ENCODE results near the gene MAST4. TPM values are rescaled to one million over a fixed set of nuclear protein-coding genes. Genes with fewer than 3 reads are reported as not detected.

The MAST4 gene
- total RNA-seq, 1 donor from 2014 or later: 17.2 TPM

DNA sequence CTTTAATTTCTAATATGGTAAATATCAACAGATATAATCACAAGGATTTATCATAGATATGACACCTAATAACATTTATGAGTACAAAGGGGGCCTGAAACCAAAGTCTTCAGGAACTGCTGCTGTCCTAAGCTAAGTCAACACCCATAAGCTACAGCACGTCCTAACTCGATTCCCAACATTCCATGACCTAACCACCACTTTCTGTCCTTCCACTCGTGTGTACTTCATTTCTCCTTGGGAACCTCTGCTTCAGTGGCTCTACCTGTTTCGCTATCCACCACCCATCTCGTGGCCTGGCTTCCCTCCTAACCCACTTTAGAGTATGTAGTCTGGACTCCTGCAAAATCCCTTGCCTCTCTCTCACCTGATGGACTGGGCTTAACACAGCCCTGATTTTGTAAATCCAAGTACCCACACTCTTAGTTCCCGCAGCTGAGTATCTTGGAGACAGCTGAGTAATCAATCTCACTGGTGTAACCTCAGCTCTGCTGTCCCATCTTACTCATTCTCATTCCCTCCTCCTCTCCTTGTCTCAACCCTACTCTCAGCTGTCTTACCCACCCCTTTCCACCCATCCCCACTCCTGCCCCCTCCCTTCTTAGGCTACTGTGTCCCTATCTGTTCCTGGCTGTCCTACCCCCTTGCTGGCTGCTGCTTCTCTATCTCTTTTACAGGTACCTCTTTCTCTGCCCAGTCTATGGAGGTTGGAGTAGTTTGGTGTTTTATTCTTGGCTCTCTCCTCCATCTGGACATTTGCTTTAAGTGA, 101.8 kb downstream of the MAST4 start:
- H3K27ac Mint-ChIP-seq: no peak overlapping the region
- H3K27me3 Mint-ChIP-seq: no peaks in the 10 kb centered on the region
- ChIA-PET POLR2A (no interaction called here), CTCF (no interaction called here)
- peaks cover 6% of the 10 kb centered on the region for H3K4me1 Mint-ChIP-seq
- no peak for ATAC-seq (ENCODE audit: low read depth)
- H3K4me3 Mint-ChIP-seq: no peak overlapping the region
- intact Hi-C loops (cut with micrococcal nuclease): no loop called here
- H3K9me3 Mint-ChIP-seq: no peaks in the 10 kb centered on the region
- H3K36me3 Mint-ChIP-seq (ENCODE audit: low read depth): no peaks in the 10 kb centered on the region
- DNase-seq: no peak
- TF ChIP-seq, protein P1, sequence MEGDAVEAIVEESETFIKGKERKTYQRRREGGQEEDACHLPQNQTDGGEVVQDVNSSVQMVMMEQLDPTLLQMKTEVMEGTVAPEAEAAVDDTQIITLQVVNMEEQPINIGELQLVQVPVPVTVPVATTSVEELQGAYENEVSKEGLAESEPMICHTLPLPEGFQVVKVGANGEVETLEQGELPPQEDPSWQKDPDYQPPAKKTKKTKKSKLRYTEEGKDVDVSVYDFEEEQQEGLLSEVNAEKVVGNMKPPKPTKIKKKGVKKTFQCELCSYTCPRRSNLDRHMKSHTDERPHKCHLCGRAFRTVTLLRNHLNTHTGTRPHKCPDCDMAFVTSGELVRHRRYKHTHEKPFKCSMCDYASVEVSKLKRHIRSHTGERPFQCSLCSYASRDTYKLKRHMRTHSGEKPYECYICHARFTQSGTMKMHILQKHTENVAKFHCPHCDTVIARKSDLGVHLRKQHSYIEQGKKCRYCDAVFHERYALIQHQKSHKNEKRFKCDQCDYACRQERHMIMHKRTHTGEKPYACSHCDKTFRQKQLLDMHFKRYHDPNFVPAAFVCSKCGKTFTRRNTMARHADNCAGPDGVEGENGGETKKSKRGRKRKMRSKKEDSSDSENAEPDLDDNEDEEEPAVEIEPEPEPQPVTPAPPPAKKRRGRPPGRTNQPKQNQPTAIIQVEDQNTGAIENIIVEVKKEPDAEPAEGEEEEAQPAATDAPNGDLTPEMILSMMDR (IDR thresholded peaks at IDR 0.05): no peak

DNA sequence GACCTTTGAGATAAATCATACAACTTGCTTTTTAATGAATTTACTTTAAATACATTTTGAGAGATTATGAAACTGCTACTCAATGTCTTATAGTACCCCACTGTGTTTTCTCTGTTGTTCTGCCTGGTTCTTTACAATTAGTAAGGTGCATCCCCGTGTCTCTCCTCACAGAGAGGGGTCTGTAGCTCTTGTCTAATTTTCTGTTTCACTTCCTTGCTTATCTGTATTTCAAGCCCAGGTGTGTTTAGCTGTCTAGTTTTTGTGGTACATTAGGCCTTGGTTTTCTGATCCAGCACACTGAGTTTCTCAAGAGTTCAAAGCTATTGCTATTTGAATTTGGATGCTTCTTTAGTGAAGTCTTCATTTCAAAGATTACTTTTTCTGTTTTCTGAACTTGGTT, 105.1 kb downstream of the MAST4 start:
- no peak for DNase-seq
- no peak for ATAC-seq (ENCODE audit: low read depth)
- Mint-ChIP-seq H3K4me3 (no peak overlapping the region), H3K36me3 (ENCODE audit: low read depth) (no peaks in the 10 kb centered on the region), H3K4me1 (peaks cover 14% of the 10 kb centered on the region), H3K9me3 (no peaks in the 10 kb centered on the region), H3K27ac (no peak overlapping the region), H3K27me3 (no peaks in the 10 kb centered on the region)
- TF ChIP-seq, protein P1 (IDR thresholded peaks at IDR 0.05): no peak
- ChIA-PET POLR2A (no interaction called here), CTCF (no interaction called here)
- intact Hi-C loops (cut with micrococcal nuclease): no loop called here

- ATAC-seq (ENCODE audit: low read depth) (no peak), DNase-seq (no peak)
- Mint-ChIP-seq H3K27ac (no peak overlapping the region), H3K36me3 (ENCODE audit: low read depth) (no peaks in the 10 kb centered on the region), H3K27me3 (no peaks in the 10 kb centered on the region), H3K4me3 (no peak overlapping the region), H3K9me3 (no peaks in the 10 kb centered on the region), H3K4me1 (peaks cover 15% of the 10 kb centered on the region)
- intact Hi-C loops (cut with micrococcal nuclease): no loop called here
- CTCF ChIA-PET: no interaction called here
- POLR2A ChIA-PET: no interaction called here
- TF ChIP-seq, protein P1 (IDR thresholded peaks at IDR 0.05): no peak
These were observed 106.2 kb downstream of the MAST4 start for GRCh38 chr5:66702426-66702825.

GRCh38 chr5:66704790-66705425, 108.7 kb downstream of the MAST4 start:
- ATAC-seq (ENCODE audit: low read depth) (no peak), DNase-seq (no peak)
- Mint-ChIP-seq H3K4me1 (peaks cover 18% of the 10 kb centered on the region), H3K36me3 (ENCODE audit: low read depth) (no peaks in the 10 kb centered on the region), H3K9me3 (no peaks in the 10 kb centered on the region), H3K27ac (no peak overlapping the region), H3K27me3 (no peaks in the 10 kb centered on the region), H3K4me3 (no peak overlapping the region)
- TF ChIP-seq, protein P1 (IDR thresholded peaks at IDR 0.05): no peak
- intact Hi-C loops (cut with micrococcal nuclease): no loop called here
- ChIA-PET POLR2A (no interaction called here), CTCF (no interaction called here)

GRCh38 chr5:66708368-66708767, 112.2 kb downstream of the MAST4 start:
- CTCF ChIA-PET: no interaction called here
- Mint-ChIP-seq H3K36me3 (ENCODE audit: low read depth) (no peaks in the 10 kb centered on the region), H3K9me3 (peaks cover 10% of the 10 kb centered on the region), H3K27ac (no peak overlapping the region), H3K27me3 (no peaks in the 10 kb centered on the region), H3K4me1 (peaks cover 12% of the 10 kb centered on the region), H3K4me3 (no peak overlapping the region)
- no peak for ATAC-seq (ENCODE audit: low read depth)
- intact Hi-C loops (cut with micrococcal nuclease): no loop called here
- POLR2A ChIA-PET: no interaction called here
- TF ChIP-seq, protein P1 (IDR thresholded peaks at IDR 0.05): no peak
- DNase-seq: no peak

Measured in activated B cell treated with CpG ODN at 0.5 μM for 24 hours (primary cell).